ENCODE results near the gene PAK1IP1. TPM values are rescaled to one million over a fixed set of nuclear protein-coding genes. Genes with fewer than 3 reads are reported as not detected.
"Not testable (repeated sequence)": the region's sequence is repeated elsewhere in the genome, so short reads cannot be mapped to it uniquely, and the experiment has no call there.

Gene PAK1IP1
- total and polyA plus RNA-seq, 9 donors, result 14.4 to 21.3 (median 17.7) TPM

DNA sequence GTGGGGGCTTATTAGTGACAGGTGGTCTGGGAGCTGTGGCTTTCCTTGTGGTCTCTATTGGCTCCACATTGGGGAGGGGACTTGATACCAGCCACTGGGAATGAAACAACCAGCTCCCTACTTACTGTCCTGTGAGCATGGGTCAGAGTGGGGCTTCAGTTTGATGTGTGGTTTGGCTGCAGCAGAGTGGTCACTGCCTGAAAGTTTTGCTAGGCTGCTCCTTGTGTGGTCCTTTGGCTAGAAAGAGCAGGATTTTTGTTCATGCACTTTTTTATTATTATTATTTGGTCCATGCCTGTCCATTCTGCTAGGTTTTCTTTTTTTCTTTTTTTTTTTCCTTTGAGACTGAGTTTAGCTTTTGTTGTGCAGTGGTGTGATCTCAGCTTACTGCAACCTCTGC is 45.3 kb downstream of the PAK1IP1 start:
- H3K9me3 ChIP-seq (replicated peaks; ENCODE audit: control insufficient read depth, low read depth, low read length), result no peaks in the 10 kb centered on the region

GRCh38 chr6:10741643-10742042 is 46.9 kb downstream of the PAK1IP1 start:
- not testable (repeated sequence) for H3K36me3 ChIP-seq (ENCODE audit: control insufficient read depth, insufficient read depth, low read length); H3K27ac ChIP-seq (ENCODE audit: low read length); H3K27me3 ChIP-seq (ENCODE audit: control insufficient read depth, insufficient read depth, low read length); H3K4me1 ChIP-seq (ENCODE audit: control insufficient read depth, insufficient read depth, low read length); DNase-seq; H3K9me3 ChIP-seq (replicated peaks; ENCODE audit: control insufficient read depth, low read depth, low read length); H3K4me3 ChIP-seq (ENCODE audit: low read length)
- WGBS (ENCODE audit: insufficient coverage), result no CpG with 5 or more reads among the region's 4 CpGs

More for the DNA sequence above, 45.3 kb downstream of the PAK1IP1 start:
- no peak overlapping the region for H3K4me3 ChIP-seq (ENCODE audit: low read length)
- H3K27ac ChIP-seq (ENCODE audit: low read length), result no peak overlapping the region
- peaks cover 5% of the 10 kb centered on the region for H3K36me3 ChIP-seq (ENCODE audit: control insufficient read depth, insufficient read depth, low read length)
- no peaks in the 10 kb centered on the region for H3K27me3 ChIP-seq (ENCODE audit: control insufficient read depth, insufficient read depth, low read length)
- H3K4me1 ChIP-seq (ENCODE audit: control insufficient read depth, insufficient read depth, low read length), result no peaks in the 10 kb centered on the region
- no peak for DNase-seq

DNA sequence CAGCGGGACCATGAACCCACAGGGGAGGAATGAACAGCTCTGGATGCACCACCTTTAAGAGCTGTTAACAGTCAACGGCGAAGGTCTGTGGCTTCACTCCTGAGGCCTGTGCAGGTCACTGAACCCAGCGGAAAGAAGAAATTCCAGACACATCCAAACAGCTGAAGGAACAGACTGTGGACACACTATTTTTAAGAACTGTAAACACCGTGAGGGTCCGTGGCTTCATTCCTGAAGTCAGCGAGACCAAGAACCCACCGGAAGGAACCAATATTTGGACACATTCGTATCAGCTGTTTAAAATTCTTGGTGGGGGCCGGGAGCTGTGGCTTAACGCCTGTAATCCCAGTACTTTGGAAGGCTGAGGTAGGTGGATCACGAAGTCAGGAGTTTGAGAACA is 47.5 kb downstream of the PAK1IP1 start:
- H3K36me3 ChIP-seq (ENCODE audit: control insufficient read depth, insufficient read depth, low read length), result peaks cover 5% of the 10 kb centered on the region
- H3K9me3 ChIP-seq (replicated peaks; ENCODE audit: control insufficient read depth, low read depth, low read length), result no peaks in the 10 kb centered on the region
- H3K27me3 ChIP-seq (ENCODE audit: control insufficient read depth, insufficient read depth, low read length), result no peaks in the 10 kb centered on the region
- DNase-seq, result no peak
- H3K4me3 ChIP-seq (ENCODE audit: low read length), result no peak overlapping the region
- H3K4me1 ChIP-seq (ENCODE audit: control insufficient read depth, insufficient read depth, low read length), result peaks cover 8% of the 10 kb centered on the region
- 78% methylated on average over 11 of the region's 12 CpGs for WGBS (ENCODE audit: insufficient coverage)
- H3K27ac ChIP-seq (ENCODE audit: low read length), result peak overlapping the region; percentile 7

DNA sequence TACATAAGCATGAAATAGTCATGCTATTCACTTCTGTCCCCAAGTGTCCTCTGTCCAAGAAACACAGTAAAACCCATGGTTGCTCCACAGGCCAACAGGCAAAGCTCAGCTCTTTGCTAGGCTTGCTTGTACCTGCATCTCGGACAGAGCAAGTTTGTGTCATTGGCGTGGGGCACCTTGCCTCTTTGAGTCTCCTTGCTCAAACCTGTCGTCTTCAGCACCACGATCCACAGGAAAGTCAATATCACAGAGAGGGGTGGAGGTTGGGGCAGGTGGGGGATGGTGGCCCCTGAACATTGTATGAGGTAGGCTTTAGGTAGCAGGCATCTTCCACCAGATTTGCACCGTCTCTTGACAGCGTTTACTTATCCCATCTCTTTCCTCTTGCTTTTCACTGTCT is 48.7 kb downstream of the PAK1IP1 start:
- Histone ChIP-seq H3K9me3 (replicated peaks; ENCODE audit: control insufficient read depth, low read depth, low read length) (no peaks in the 10 kb centered on the region), H3K27me3 (ENCODE audit: control insufficient read depth, insufficient read depth, low read length) (no peaks in the 10 kb centered on the region), H3K27ac (ENCODE audit: low read length) (no peak overlapping the region), H3K4me3 (ENCODE audit: low read length) (no peak overlapping the region), H3K36me3 (ENCODE audit: control insufficient read depth, insufficient read depth, low read length) (peaks cover 5% of the 10 kb centered on the region), H3K4me1 (ENCODE audit: control insufficient read depth, insufficient read depth, low read length) (peaks cover 12% of the 10 kb centered on the region)
- no peak for DNase-seq
- WGBS (ENCODE audit: insufficient coverage), result no CpG with 5 or more reads among the region's 6 CpGs

GRCh38 chr6:10745116-10745515 is 50.3 kb downstream of the PAK1IP1 start:
- 76% methylated on average over 5 of the region's 5 CpGs for WGBS (ENCODE audit: insufficient coverage)
- no peaks in the 10 kb centered on the region for H3K27me3 ChIP-seq (ENCODE audit: control insufficient read depth, insufficient read depth, low read length)
- no peak for DNase-seq
- H3K4me1 ChIP-seq (ENCODE audit: control insufficient read depth, insufficient read depth, low read length), result peaks cover 20% of the 10 kb centered on the region
- H3K9me3 ChIP-seq (replicated peaks; ENCODE audit: control insufficient read depth, low read depth, low read length), result no peaks in the 10 kb centered on the region
- peaks cover 18% of the 10 kb centered on the region for H3K36me3 ChIP-seq (ENCODE audit: control insufficient read depth, insufficient read depth, low read length)
- no peak overlapping the region for H3K4me3 ChIP-seq (ENCODE audit: low read length)
- H3K27ac ChIP-seq (ENCODE audit: low read length), result no peak overlapping the region

- no peak for DNase-seq
- 42% methylated on average over 7 of the region's 9 CpGs for whole genome bisulfite sequencing (ENCODE audit: insufficient coverage)
- H3K36me3 ChIP-seq (ENCODE audit: control insufficient read depth, insufficient read depth, low read length), result peaks cover 29% of the 10 kb centered on the region
Observed at GRCh38 chr6:10746915-10747250, 52.1 kb downstream of the PAK1IP1 start.

GRCh38 chr6:10747251-10747972 is 52.6 kb downstream of the PAK1IP1 start, which contains the start of gene TMEM14B:
Gene TMEM14B, plus strand, starts transcription at chr6:10747805. Its CDS starts 1,441 bp downstream, at chr6:10749246.
- Histone ChIP-seq H3K4me3 (ENCODE audit: low read length) (peak within 1 kb of the TSS; percentile 86), H3K4me1 (ENCODE audit: control insufficient read depth, insufficient read depth, low read length) (peaks cover 20% of the 10 kb centered on the region), H3K9me3 (replicated peaks; ENCODE audit: control insufficient read depth, low read depth, low read length) (no peaks in the 10 kb centered on the region), H3K36me3 (ENCODE audit: control insufficient read depth, insufficient read depth, low read length) (peaks cover 25% of the 10 kb centered on the region), H3K27me3 (ENCODE audit: control insufficient read depth, insufficient read depth, low read length) (no peaks in the 10 kb centered on the region), H3K27ac (ENCODE audit: low read length) (peak within 1 kb of the TSS; percentile 84)
- 2% methylated on average over 30 of the region's 52 CpGs for WGBS (ENCODE audit: insufficient coverage)
- peak; percentile 99 for DNase-seq

More at GRCh38 chr6:10746915-10747250, 52.1 kb downstream of the PAK1IP1 start:
- Histone ChIP-seq H3K4me1 (ENCODE audit: control insufficient read depth, insufficient read depth, low read length) (peaks cover 20% of the 10 kb centered on the region), H3K4me3 (ENCODE audit: low read length) (peak overlapping the region; percentile 86), H3K27me3 (ENCODE audit: control insufficient read depth, insufficient read depth, low read length) (no peaks in the 10 kb centered on the region), H3K27ac (ENCODE audit: low read length) (peak overlapping the region; percentile 81), H3K9me3 (replicated peaks; ENCODE audit: control insufficient read depth, low read depth, low read length) (no peaks in the 10 kb centered on the region)

DNA sequence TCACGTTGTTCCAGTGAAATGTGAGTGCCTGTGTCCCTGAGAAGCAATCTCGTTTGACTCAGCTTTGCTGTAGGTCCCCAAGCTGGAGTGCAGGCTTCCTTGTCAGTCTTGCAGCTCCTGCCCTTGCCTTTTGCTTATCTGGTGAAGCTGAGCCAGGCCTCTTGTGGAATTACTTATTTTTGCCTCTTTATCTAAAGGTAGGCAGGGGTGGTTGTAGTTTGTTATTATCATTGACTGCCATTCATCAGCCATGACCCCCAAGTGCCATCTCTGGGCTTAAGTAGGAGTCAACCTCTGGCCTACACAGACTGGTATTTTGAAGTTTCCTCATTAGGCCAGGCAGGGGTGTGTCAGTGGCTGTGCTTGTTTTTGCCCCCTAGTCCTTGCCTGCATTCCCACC is 55.0 kb downstream of the PAK1IP1 start:
- 20% methylated on average over 1 of the region's 2 CpGs for WGBS (ENCODE audit: insufficient coverage)
- Histone ChIP-seq H3K27ac (ENCODE audit: low read length) (no peak overlapping the region), H3K9me3 (replicated peaks; ENCODE audit: control insufficient read depth, low read depth, low read length) (no peaks in the 10 kb centered on the region), H3K27me3 (ENCODE audit: control insufficient read depth, insufficient read depth, low read length) (no peaks in the 10 kb centered on the region), H3K4me1 (ENCODE audit: control insufficient read depth, insufficient read depth, low read length) (peaks cover 20% of the 10 kb centered on the region), H3K36me3 (ENCODE audit: control insufficient read depth, insufficient read depth, low read length) (peaks cover 47% of the 10 kb centered on the region), H3K4me3 (ENCODE audit: low read length) (no peak overlapping the region)
- no peak for DNase-seq

DNA sequence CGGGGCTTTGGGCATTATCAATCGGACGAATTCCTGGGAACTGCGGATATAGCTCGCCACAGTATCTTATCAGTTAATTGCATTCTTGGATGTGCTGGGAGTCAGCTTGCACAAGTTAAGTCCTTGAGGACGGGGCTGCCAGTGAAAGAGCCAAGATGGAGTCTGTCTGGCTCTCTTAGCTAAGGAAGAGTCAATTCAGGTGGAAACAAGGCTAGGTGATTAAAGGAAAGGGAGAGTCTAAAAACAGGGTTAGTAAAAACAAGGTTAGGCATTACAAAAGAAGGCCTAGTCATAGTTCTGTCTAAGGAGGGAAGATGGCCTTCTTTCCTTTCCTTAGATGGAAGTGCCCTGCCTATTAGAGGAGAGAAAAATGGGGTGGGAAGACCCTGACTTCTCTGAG is 55.8 kb downstream of the PAK1IP1 start:
- Histone ChIP-seq H3K4me1 (ENCODE audit: control insufficient read depth, insufficient read depth, low read length) (peaks cover 20% of the 10 kb centered on the region), H3K36me3 (ENCODE audit: control insufficient read depth, insufficient read depth, low read length) (peaks cover 53% of the 10 kb centered on the region)
- not testable (repeated sequence) for H3K27ac ChIP-seq (ENCODE audit: low read length); H3K4me3 ChIP-seq (ENCODE audit: low read length); DNase-seq; H3K9me3 ChIP-seq (replicated peaks; ENCODE audit: control insufficient read depth, low read depth, low read length); H3K27me3 ChIP-seq (ENCODE audit: control insufficient read depth, insufficient read depth, low read length)
- WGBS (ENCODE audit: insufficient coverage), result 84% methylated on average over 5 of the region's 6 CpGs

GRCh38 chr6:10751757-10752156 is 57.0 kb downstream of the PAK1IP1 start:
- not testable (repeated sequence) for H3K9me3 ChIP-seq (replicated peaks; ENCODE audit: control insufficient read depth, low read depth, low read length); DNase-seq; H3K4me3 ChIP-seq (ENCODE audit: low read length); H3K27me3 ChIP-seq (ENCODE audit: control insufficient read depth, insufficient read depth, low read length); H3K27ac ChIP-seq (ENCODE audit: low read length)
- Histone ChIP-seq H3K4me1 (ENCODE audit: control insufficient read depth, insufficient read depth, low read length) (peaks cover 17% of the 10 kb centered on the region), H3K36me3 (ENCODE audit: control insufficient read depth, insufficient read depth, low read length) (peaks cover 59% of the 10 kb centered on the region)
- WGBS (ENCODE audit: insufficient coverage), result 100% methylated on average over 1 of the region's 5 CpGs

DNA sequence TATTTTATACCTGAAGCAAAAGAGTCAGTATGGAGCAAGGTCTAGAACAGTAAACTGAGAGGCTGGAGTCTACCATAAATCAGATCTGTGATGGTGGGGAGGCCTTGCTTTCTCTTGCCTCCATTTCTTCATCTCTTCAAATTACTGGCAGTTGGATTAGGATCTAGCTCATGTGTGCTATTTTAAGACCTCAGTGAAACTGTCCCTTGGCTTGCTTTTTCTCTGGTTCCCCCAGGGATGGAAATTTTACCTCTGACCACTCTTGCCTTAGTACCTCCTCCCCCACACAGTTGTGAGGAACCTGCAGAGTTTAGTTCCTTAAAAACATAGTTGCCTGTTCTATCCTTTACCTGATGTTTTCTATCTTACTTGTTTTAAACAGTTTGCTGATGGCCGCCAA is 61.3 kb downstream of the PAK1IP1 start:
- no CpG with 5 or more reads among the region's 1 CpG for WGBS (ENCODE audit: insufficient coverage)
- peaks cover 55% of the 10 kb centered on the region for H3K36me3 ChIP-seq (ENCODE audit: control insufficient read depth, insufficient read depth, low read length)
- DNase-seq, result no peak
- H3K4me1 ChIP-seq (ENCODE audit: control insufficient read depth, insufficient read depth, low read length), result no peaks in the 10 kb centered on the region
- no peak overlapping the region for H3K4me3 ChIP-seq (ENCODE audit: low read length)
- H3K27me3 ChIP-seq (ENCODE audit: control insufficient read depth, insufficient read depth, low read length), result no peaks in the 10 kb centered on the region
- no peak overlapping the region for H3K27ac ChIP-seq (ENCODE audit: low read length)
- no peaks in the 10 kb centered on the region for H3K9me3 ChIP-seq (replicated peaks; ENCODE audit: control insufficient read depth, low read depth, low read length)
